Fibroblast of peridontal ligament (primary cell): ENCODE measurements around the gene VENTX.

Source experiments
- DNase-seq: peaks from one replicate; pipeline ENCODE4 v3.0.0-alpha.2; 2010; ENCODE audit errors: extremely low read depth

The VENTX gene

GRCh38 chr10:133285217-133285616, 47.6 kb downstream of the VENTX start:
- no peak for DNase-seq

GRCh38 chr10:133286366-133286765, 48.7 kb downstream of the VENTX start:
- no peak for DNase-seq

GRCh38 chr10:133287832-133288500, 50.3 kb downstream of the VENTX start:
- DNase-seq, result no peak

GRCh38 chr10:133289761-133290160, 52.1 kb downstream of the VENTX start:
- no peak for DNase-seq
